Neuronal stem cell (in vitro differentiated cells): ENCODE results near the gene RTN4.

Source experiments
- DNase-seq: peaks from one replicate; pipeline ENCODE4 v3.0.0-alpha.2; 2013; ENCODE audit warnings: low spot score
- H2AFZ ChIP-seq: one replicate; pipeline ENCODE4 v1.6.1; 2013; ENCODE audit warnings: mild to moderate bottlenecking, low read length, inconsistent platforms
- H2AK5ac ChIP-seq: 2 replicates; pipeline ENCODE4 v1.6.1; 2013; ENCODE audit warnings: low read depth, mild to moderate bottlenecking, inconsistent platforms, low read length, moderate library complexity, mixed read lengths
- H2BK120ac ChIP-seq: 2 replicates; pipeline ENCODE4 v1.6.1; 2013; ENCODE audit warnings: low read depth, mild to moderate bottlenecking, inconsistent platforms, low read length, moderate library complexity, mixed read lengths
- H2BK12ac ChIP-seq: one replicate; pipeline ENCODE4 v1.6.1; 2013; ENCODE audit warnings: low read length, inconsistent platforms
- H2BK15ac ChIP-seq: 2 replicates; pipeline ENCODE4 v1.6.1; 2013; ENCODE audit warnings: mild to moderate bottlenecking, low read length, inconsistent platforms, mixed read lengths
- H2BK5ac ChIP-seq: one replicate; pipeline ENCODE4 v1.6.1; 2013; ENCODE audit warnings: inconsistent platforms, mild to moderate bottlenecking, low read length, moderate library complexity
- H3K14ac ChIP-seq: one replicate; pipeline ENCODE4 v1.6.1; 2013; ENCODE audit warnings: low read length, inconsistent platforms
- H3K18ac ChIP-seq: 2 replicates; pipeline ENCODE4 v1.6.1; 2013; ENCODE audit warnings: low read length, inconsistent platforms
- H3K23ac ChIP-seq: 2 replicates; pipeline ENCODE4 v1.6.1; 2013; ENCODE audit warnings: low read depth, mild to moderate bottlenecking, mixed read lengths, low read length, inconsistent platforms; ENCODE audit not compliant: poor library complexity
- H3K27ac ChIP-seq: replicated peaks from 3 replicates; pipeline ENCODE4 v1.5.1; 2013; ENCODE audit warnings: low read length, inconsistent platforms
- H3K27me3 ChIP-seq, 3 experiments: 2 replicates each; pipeline ENCODE4 v1.6.1; 2013; ENCODE audit warnings: low read length in 3 of 3, mild to moderate bottlenecking in 2 of 3, inconsistent platforms in 1 of 3, low read depth in 1 of 3, mixed read lengths in 1 of 3, moderate library complexity in 1 of 3; ENCODE audit not compliant: control insufficient read depth in 3 of 3, insufficient read depth in 3 of 3
- H3K36me3 ChIP-seq, 2 donors: replicated peaks in 1 of 2; 2 replicates each; pipeline ENCODE4 v1.6.1; 2013; ENCODE audit warnings: low read length in 2 of 2; ENCODE audit not compliant: control insufficient read depth in 2 of 2, insufficient read depth in 2 of 2
- H3K4ac ChIP-seq: 2 replicates; pipeline ENCODE4 v1.6.1; 2013; ENCODE audit warnings: inconsistent platforms, mild to moderate bottlenecking, low read length, moderate library complexity
- H3K4me1 ChIP-seq, 2 donors: 1 replicate in 1 of 2; 2 replicates in 1 of 2; pipeline ENCODE4 v1.6.1; 2013; ENCODE audit warnings: low read length in 2 of 2, low read depth in 1 of 2; ENCODE audit not compliant: control insufficient read depth in 2 of 2, insufficient read depth in 1 of 2
- H3K4me2 ChIP-seq: one replicate; pipeline ENCODE4 v1.6.1; 2013; ENCODE audit warnings: mild to moderate bottlenecking, low read length, inconsistent platforms; ENCODE audit not compliant: insufficient read depth, poor library complexity, severe bottlenecking
- H3K4me3 ChIP-seq, 2 donors: 2 replicates each; pipeline ENCODE4 v1.5.1; 2013; ENCODE audit warnings: low read length in 2 of 2, mild to moderate bottlenecking in 2 of 2, inconsistent platforms in 1 of 2, moderate library complexity in 1 of 2
- H3K79me1 ChIP-seq: one replicate; pipeline ENCODE4 v1.6.1; 2013; ENCODE audit warnings: low read depth, mild to moderate bottlenecking, inconsistent platforms, low read length, moderate library complexity
- H3K9ac ChIP-seq: one replicate; pipeline ENCODE4 v1.6.1; 2013; ENCODE audit warnings: mild to moderate bottlenecking, low read depth, low read length, inconsistent platforms; ENCODE audit not compliant: poor library complexity
- H3K9me3 ChIP-seq, 2 donors: replicated peaks in 1 of 2; 2 replicates each; pipeline versions ENCODE3 to v1.6.1; 2013; ENCODE audit warnings: low read length in 2 of 2, mild to moderate bottlenecking in 2 of 2, inconsistent platforms in 1 of 2, low read depth in 1 of 2, mixed read lengths in 1 of 2, moderate library complexity in 1 of 2; ENCODE audit not compliant: control insufficient read depth in 2 of 2, insufficient read depth in 1 of 2
- H4K8ac ChIP-seq: one replicate; pipeline ENCODE4 v1.6.1; 2013; ENCODE audit warnings: low read depth, mild to moderate bottlenecking, inconsistent platforms, low read length, moderate library complexity
- H4K91ac ChIP-seq: one replicate; pipeline ENCODE4 v1.6.1; 2013; ENCODE audit warnings: low read length, low read depth, mild to moderate bottlenecking, inconsistent platforms; ENCODE audit not compliant: poor library complexity
- WGBS, 2 donors: extraction: QIAGEN DNeasy Blood & Tissue Kit; methylation state at CpG; one replicate each; pipeline ENCODE4 v1.1.7; 2013; ENCODE audit warnings: missing lambda C conversion rate in 2 of 2, mixed read lengths in 1 of 2; ENCODE audit not compliant: insufficient read length in 2 of 2, insufficient replicate concordance in 1 of 2; ENCODE audit errors: extremely low coverage in 2 of 2; 5-methylcytosine and 5-hydroxymethylcytosine counted together

RTN4 gene

DNA sequence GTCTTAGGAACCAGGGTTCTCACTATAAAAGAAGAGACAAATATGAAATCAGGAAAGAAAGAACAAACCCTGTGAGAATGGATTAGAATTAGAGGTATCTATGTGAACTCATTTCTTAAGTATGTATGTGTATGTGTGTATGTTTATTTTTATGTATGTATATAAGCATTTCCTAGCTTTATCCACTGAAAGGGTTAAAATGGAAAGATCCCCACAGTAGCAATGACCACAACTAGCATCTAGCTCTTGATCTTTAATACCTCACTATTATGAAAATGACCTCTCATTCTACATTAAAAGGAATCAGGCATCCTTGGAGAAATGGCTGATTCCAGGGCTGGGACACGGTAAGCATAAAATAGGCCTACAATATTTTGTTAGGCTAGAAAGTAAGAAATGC is 31.6 kb downstream of the RTN4 start:
- Histone ChIP-seq H3K36me3 (peaks cover 0 to 81% of the 10 kb centered on the region in 2 donors), H3K18ac (no peak overlapping the region), H3K4me3 (no peak overlapping the region), H3K23ac (no peak overlapping the region), H2BK15ac (no peak overlapping the region), H2BK120ac (no peak overlapping the region), H3K27me3 (no peaks in the 10 kb centered on the region), H3K27ac (no peak overlapping the region), H3K9me3 (peaks cover 0 to 55% of the 10 kb centered on the region in 2 donors), H2BK5ac (no peak overlapping the region), H4K8ac (no peak overlapping the region), H3K4me2 (no peak overlapping the region), H2AFZ (no peak overlapping the region), H2AK5ac (no peak overlapping the region), H3K4me1 (no peaks in the 10 kb centered on the region), H3K9ac (no peak overlapping the region), H3K4ac (no peak overlapping the region), H3K14ac (no peak overlapping the region), H4K91ac (no peak overlapping the region), H3K79me1 (peaks cover 2% of the 10 kb centered on the region), H2BK12ac (no peak overlapping the region)
- no peak for DNase-seq
- WGBS, 2 donors = no CpG with 5 or more reads among the region's 1 CpG

DNA sequence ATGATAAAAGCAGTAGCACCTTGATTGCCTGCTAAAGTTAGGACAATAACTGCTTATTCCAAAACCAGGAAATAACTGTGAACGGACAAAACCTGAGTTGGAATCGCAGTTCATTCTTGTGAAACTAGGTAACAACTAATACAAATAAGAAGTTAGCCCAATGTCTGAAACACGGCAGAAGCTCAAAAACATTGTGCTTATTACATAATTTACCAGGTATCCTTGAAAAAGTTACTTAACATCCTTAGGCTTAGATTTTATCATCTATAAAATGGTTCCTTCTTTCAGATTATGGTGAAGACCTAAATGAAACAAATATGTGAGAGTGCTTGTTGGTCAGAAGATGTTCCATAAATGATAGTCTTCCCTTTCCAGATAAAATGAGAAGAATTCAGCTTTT is 32.4 kb downstream of the RTN4 start:
- H3K4me3 ChIP-seq = no peak overlapping the region
- peaks cover 0 to 55% of the 10 kb centered on the region in 2 donors for H3K9me3 ChIP-seq
- no peak overlapping the region for H2BK12ac ChIP-seq
- no peak overlapping the region for H3K4ac ChIP-seq
- H4K8ac ChIP-seq = no peak overlapping the region
- H4K91ac ChIP-seq = no peak overlapping the region
- no peak overlapping the region for H3K4me2 ChIP-seq
- no peak overlapping the region for H2BK5ac ChIP-seq
- no peak for DNase-seq
- no peak overlapping the region for H2BK120ac ChIP-seq
- H2AK5ac ChIP-seq = no peak overlapping the region
- H3K36me3 ChIP-seq = peaks cover 0 to 74% of the 10 kb centered on the region in 2 donors
- no CpG with 5 or more reads among the region's 3 CpGs for WGBS, 2 donors
- peaks cover 0 to 3% of the 10 kb centered on the region in 2 donors for H3K4me1 ChIP-seq
- H3K27ac ChIP-seq = no peak overlapping the region
- H3K14ac ChIP-seq = no peak overlapping the region
- H3K9ac ChIP-seq = no peak overlapping the region
- H3K79me1 ChIP-seq = peaks cover 2% of the 10 kb centered on the region
- no peaks in the 10 kb centered on the region for H3K27me3 ChIP-seq
- H2AFZ ChIP-seq = no peak overlapping the region
- H2BK15ac ChIP-seq = no peak overlapping the region
- H3K23ac ChIP-seq = no peak overlapping the region
- H3K18ac ChIP-seq = no peak overlapping the region

DNA sequence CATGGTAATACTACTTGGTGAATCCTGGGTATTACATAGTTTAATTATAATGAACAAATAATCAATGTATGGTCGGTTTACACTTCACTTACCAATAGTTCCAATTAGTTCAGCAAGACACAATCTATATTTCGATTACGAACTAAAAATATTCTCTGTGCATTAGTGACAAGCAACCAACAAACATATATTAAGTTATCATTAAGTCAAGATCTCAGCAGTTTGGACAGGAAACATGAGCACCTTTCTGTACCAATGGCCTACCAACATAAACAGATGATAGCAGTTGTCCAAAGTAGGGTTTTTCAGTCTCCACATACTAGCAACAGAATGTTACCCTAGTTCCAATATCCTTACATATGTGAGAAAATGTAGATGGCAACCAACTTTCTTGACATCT is 32.8 kb downstream of the RTN4 start:
- Histone ChIP-seq H3K23ac (no peak overlapping the region), H3K79me1 (peaks cover under 1% of the 10 kb centered on the region), H4K8ac (no peak overlapping the region), H2BK12ac (no peak overlapping the region), H4K91ac (no peak overlapping the region), H3K27ac (no peak overlapping the region), H2BK120ac (no peak overlapping the region), H2BK5ac (no peak overlapping the region), H2AFZ (no peak overlapping the region), H2AK5ac (no peak overlapping the region), H3K9ac (no peak overlapping the region), H3K4me2 (no peak overlapping the region), H3K9me3 (peaks cover 0 to 55% of the 10 kb centered on the region in 2 donors), H3K27me3 (no peaks in the 10 kb centered on the region), H2BK15ac (no peak overlapping the region), H3K18ac (no peak overlapping the region), H3K14ac (no peak overlapping the region), H3K4ac (no peak overlapping the region), H3K4me3 (no peak overlapping the region), H3K36me3 (peaks cover 0 to 69% of the 10 kb centered on the region in 2 donors), H3K4me1 (peaks cover 0 to 6% of the 10 kb centered on the region in 2 donors)
- WGBS, 2 donors = no CpG with 5 or more reads among the region's 3 CpGs
- DNase-seq = no peak

GRCh38 chr2:55014962-55015939 is 35.0 kb downstream of the RTN4 start:
- no peak overlapping the region for H3K4me3 ChIP-seq
- no peak overlapping the region for H2AFZ ChIP-seq
- H4K91ac ChIP-seq = no peak overlapping the region
- no peak overlapping the region for H3K27ac ChIP-seq
- H2BK12ac ChIP-seq = no peak overlapping the region
- no peak overlapping the region for H3K14ac ChIP-seq
- H3K9me3 ChIP-seq = peaks cover 0 to 43% of the 10 kb centered on the region in 2 donors
- no peak overlapping the region for H3K18ac ChIP-seq
- H3K27me3 ChIP-seq = no peaks in the 10 kb centered on the region
- H2BK15ac ChIP-seq = no peak overlapping the region
- H2BK5ac ChIP-seq = no peak overlapping the region
- no peak overlapping the region for H3K23ac ChIP-seq
- no peak overlapping the region for H2BK120ac ChIP-seq
- no peak overlapping the region for H3K4ac ChIP-seq
- no peak overlapping the region for H3K4me2 ChIP-seq
- no peak overlapping the region for H3K9ac ChIP-seq
- no peak overlapping the region for H2AK5ac ChIP-seq
- H4K8ac ChIP-seq = no peak overlapping the region
- peaks cover 2 to 12% of the 10 kb centered on the region in 2 donors for H3K4me1 ChIP-seq
- no peaks in the 10 kb centered on the region for H3K79me1 ChIP-seq
- no peak for DNase-seq
- no CpG with 5 or more reads among the region's 6 CpGs for whole genome bisulfite sequencing, 2 donors
- peaks cover 0 to 51% of the 10 kb centered on the region in 2 donors for H3K36me3 ChIP-seq
